Gastroesophageal sphincter (tissue), 3 donors: ENCODE measurements around the gene CRCP.

Experiments
- CTCF ChIP-seq, 4 experiments: fragments of 200-600 bp in 2 of 4; fragments of 450-650 bp in 2 of 4; sonication (generic) in 1 of 4; IDR thresholded peaks; one replicate each; pipeline ENCODE4 v1.5.1; 2017 to 2019; ENCODE audit warnings: antibody characterized with exemption in 4 of 4, mild to moderate bottlenecking in 2 of 4, moderate library complexity in 2 of 4
- POLR2A ChIP-seq, 2 donors: fragments of 450-650 bp; IDR thresholded peaks; one replicate each; pipeline ENCODE4 v1.6.1; 2017; ENCODE audit warnings: antibody characterized with exemption in 2 of 2, mild to moderate bottlenecking in 2 of 2, moderate library complexity in 1 of 2

- TF ChIP-seq CTCF (IDR thresholded peaks at IDR 0.05) = no peak
- TF ChIP-seq POLR2A (IDR thresholded peaks at IDR 0.05) = no peak
Observed at GRCh38 chr7:66145400-66146104, 30.9 kb downstream of the CRCP start.
